Activated CD8-positive, alpha-beta T cell treated with anti-CD3 and anti-CD28 coated beads for 36 hours (primary cell): ENCODE measurements around the gene DNAJB7. TPM values are rescaled to one million over a fixed set of nuclear protein-coding genes. Genes with fewer than 3 reads are reported as not detected.

Experiments used
- ATAC-seq: fragments of 200-7000 bp; cut with Tn5 transposase; one replicate; pipeline ENCODE4 v1.10.0; 2021; ENCODE audit warnings: mild to moderate bottlenecking, moderate library complexity
- CTCF ChIA-PET: fragments of 350-600 bp; sonication (Branson Sonifier 250); formaldehyde crosslinking; loops from one replicate; lab custom pipeline; 2021; ENCODE audit warnings: antibody characterized with exemption; lab: Charles Lee
- POLR2A ChIA-PET: fragments of 350-600 bp; sonication (Branson Sonifier 250); formaldehyde crosslinking; loops from one replicate; lab custom pipeline; 2021; ENCODE audit warnings: antibody characterized with exemption; lab: Charles Lee
- DNase-seq: peaks from one replicate; pipeline ENCODE4 v3.0.0-alpha.2; 2020
- H3K27ac Mint-ChIP-seq: one replicate; pipeline ENCODE4 v1.8.0; 2021; ENCODE audit warnings: mild to moderate bottlenecking, mixed read lengths
- H3K27me3 Mint-ChIP-seq: one replicate; pipeline ENCODE4 v1.8.0; 2021; ENCODE audit warnings: mixed read lengths
- H3K36me3 Mint-ChIP-seq: one replicate; pipeline ENCODE4 v1.8.0; 2021; ENCODE audit warnings: low read depth, mixed read lengths
- H3K4me1 Mint-ChIP-seq: one replicate; pipeline ENCODE4 v1.8.0; 2021; ENCODE audit warnings: low read depth, mixed read lengths
- H3K4me3 Mint-ChIP-seq: one replicate; pipeline ENCODE4 v1.8.0; 2021; ENCODE audit warnings: mild to moderate bottlenecking, moderate library complexity, mixed read lengths
- H3K9me3 Mint-ChIP-seq: one replicate; pipeline ENCODE4 v1.8.0; 2021; ENCODE audit warnings: mixed read lengths
- CTCF ChIP-seq: fragments of 200-600 bp; IDR thresholded peaks from one replicate; pipeline ENCODE4 v1.8.0; 2022; ENCODE audit warnings: antibody characterized with exemption, mild to moderate bottlenecking
- intact Hi-C: fragments of 100-400 bp; cut with micrococcal nuclease; formaldehyde crosslinking; loops from one replicate; pipeline ENCODE4 v1.10.0; 2022
- microRNA-seq: library from miRNA; unstranded; fragments of <30 nt; microRNA quantifications from one replicate; pipeline ENCODE4 v1.2.0, GENCODE V29; 2022; ENCODE audit warnings: borderline microRNAs expressed, borderline replicate concordance
- total RNA-seq, 2 experiments: library from RNA; stranded (reverse); gene quantifications; one replicate each; pipeline ENCODE4 v1.2.3, GENCODE V29; 2021

The DNAJB7 gene
- total RNA-seq, 2 experiments from 2014 or later: not detected

DNA sequence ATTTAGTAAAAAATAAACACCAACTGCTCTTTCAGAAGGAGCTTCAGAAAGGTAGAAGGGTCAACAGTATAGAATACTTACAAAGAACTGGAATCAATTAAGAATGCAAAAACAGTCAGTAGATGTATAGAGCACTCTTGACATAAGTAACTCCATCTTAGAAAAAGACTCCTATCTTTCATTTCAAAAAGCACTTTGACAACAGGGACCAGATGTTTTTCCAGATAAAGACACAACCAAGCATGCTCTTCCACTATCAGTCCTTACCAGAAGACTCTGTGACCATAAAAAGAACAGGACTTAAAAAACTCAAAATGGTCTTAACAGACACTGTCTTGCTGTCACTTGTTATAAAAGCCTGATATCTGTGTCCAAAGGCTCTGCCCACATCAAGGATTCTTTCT lies 48.0 kb downstream of the DNAJB7 start:
- Mint-ChIP-seq H3K36me3 (peaks cover 22% of the 10 kb centered on the region), H3K4me1 (peaks cover 27% of the 10 kb centered on the region), H3K9me3 (no peaks in the 10 kb centered on the region), H3K27ac (no peak overlapping the region), H3K4me3 (no peak overlapping the region), H3K27me3 (no peaks in the 10 kb centered on the region)
- DNase-seq: no peak
- ChIA-PET CTCF (no interaction called here), POLR2A (interaction anchor here (1.5 kb wide), 1 partner anchor 42 kb away, joined by 3 read pairs; the partner anchor contains the start of gene ST13)
- intact Hi-C loops: no loop called here
- TF ChIP-seq CTCF: no peak
- ATAC-seq: no peak

Small RNAs within 50 kb of the gene (microRNA-seq; reads per million reads assigned to microRNA genes)
- gene MIR4766: 1.2 reads per million

Other genes with a start within 250 kb of the DNAJB7 start
- 10 to 100 TPM; 37.4 to 40.0 TPM for gene MRTFA, start 225.4 kb downstream of the DNAJB7 start, total RNA-seq
- gene MCHR1, start 182.6 kb downstream of the DNAJB7 start, total RNA-seq: not detected
- 10 to 100 TPM; 28.0 to 34.8 TPM for gene SLC25A17, start 42.8 kb downstream of the DNAJB7 start, total RNA-seq
- 100 to 1,000 TPM; 237 to 249 TPM for gene ST13, start 5.5 kb downstream of the DNAJB7 start, total RNA-seq
- 10 to 100 TPM; 24.4 to 25.5 TPM for gene XPNPEP3, start 5.0 kb downstream of the DNAJB7 start, total RNA-seq
- 10 to 100 TPM; 90.4 to 92.8 TPM for gene RBX1, start 89.3 kb upstream of the DNAJB7 start, total RNA-seq
- 10 to 100 TPM; 39.6 to 39.7 TPM for gene EP300, start 230.5 kb upstream of the DNAJB7 start, total RNA-seq